ENCODE data around the gene UBA6.

- TF ChIP-seq CTCF (IDR thresholded peaks at IDR 0.05) (no peak), POLR2AphosphoS5 (IDR thresholded peaks at IDR 0.05) (no peak), EP300 (IDR thresholded peaks at IDR 0.05) (no peak), POLR2A (IDR thresholded peaks at IDR 0.05) (no peak)
These were observed 42.2 kb upstream of the UBA6 start for GRCh38 chr4:67743194-67743593.
